OCI-LY1 (cell line): ENCODE measurements around the gene TMEM203.

Source experiments
- H2AFZ ChIP-seq: fragments of 200-600 bp; sonication (generic), shearing (Covaris generic); 2 replicates; pipeline ENCODE4 v1.6.0; 2014; ENCODE audit warnings: antibody characterized with exemption, mild to moderate bottlenecking, low read length
- H3F3A ChIP-seq: fragments of 200-600 bp; sonication (generic), shearing (Covaris generic); 2 replicates; pipeline ENCODE4 v1.6.0; 2014; ENCODE audit warnings: mild to moderate bottlenecking, antibody characterized with exemption, low read length, moderate library complexity; ENCODE audit not compliant: insufficient read depth
- H3K27ac ChIP-seq: fragments of 200-600 bp; sonication (generic); 2 replicates; pipeline ENCODE4 v1.5.1; 2014; ENCODE audit warnings: low read length, mixed run types, mild to moderate bottlenecking, low read depth; ENCODE audit not compliant: poor library complexity, severe bottlenecking
- H3K27me3 ChIP-seq: fragments of 200-600 bp; sonication (generic); 2 replicates; pipeline ENCODE4 v1.6.0; 2014; ENCODE audit warnings: antibody characterized with exemption, mild to moderate bottlenecking, low read length, moderate library complexity; ENCODE audit not compliant: insufficient read depth
- H3K36me3 ChIP-seq: fragments of 200-600 bp; sonication (generic); 2 replicates; pipeline ENCODE4 v1.6.1; 2014; ENCODE audit warnings: mild to moderate bottlenecking, antibody characterized with exemption, low read length, moderate library complexity, mixed read lengths; ENCODE audit not compliant: insufficient read depth
- H3K4me1 ChIP-seq: fragments of 200-600 bp; sonication (generic); 2 replicates; pipeline ENCODE4 v1.5.1; 2014; ENCODE audit warnings: mild to moderate bottlenecking, low read length, moderate library complexity; ENCODE audit not compliant: insufficient read depth, severe bottlenecking
- H3K4me2 ChIP-seq: fragments of 200-600 bp; sonication (generic), shearing (Covaris generic); 2 replicates; pipeline ENCODE4 v1.6.1; 2014; ENCODE audit warnings: low read length
- H3K4me3 ChIP-seq: fragments of 200-600 bp; sonication (generic); 2 replicates; pipeline ENCODE4 v1.5.1; 2014; ENCODE audit warnings: low read length, low read depth, mild to moderate bottlenecking, mixed read lengths; ENCODE audit not compliant: poor library complexity, severe bottlenecking
- H3K79me2 ChIP-seq: fragments of 200-600 bp; shearing (Covaris generic); 2 replicates; pipeline ENCODE4 v1.6.1; 2016; ENCODE audit warnings: mixed run types, low read length, mixed read lengths; ENCODE audit not compliant: insufficient read depth
- H3K9ac ChIP-seq: fragments of 200-600 bp; sonication (generic), shearing (Covaris generic); 2 replicates; pipeline ENCODE4 v1.6.1; 2014; ENCODE audit warnings: mild to moderate bottlenecking, low read length, mixed read lengths
- H3K9me2 ChIP-seq: fragments of 200-600 bp; sonication (generic), shearing (Covaris generic); 2 replicates; pipeline ENCODE4 v1.6.1; 2014; ENCODE audit warnings: low read depth, mild to moderate bottlenecking, low read length, mixed read lengths
- H3K9me3 ChIP-seq: fragments of 200-600 bp; shearing (Covaris generic); 2 replicates; pipeline ENCODE4 v1.6.1; 2014; ENCODE audit warnings: low read length, mixed read lengths
- H4K20me1 ChIP-seq: fragments of 200-600 bp; sonication (generic), shearing (Covaris generic); 2 replicates; pipeline ENCODE4 v1.6.0; 2016; ENCODE audit warnings: mild to moderate bottlenecking, low read length; ENCODE audit not compliant: insufficient read depth
- EZH2 ChIP-seq: fragments of 200-600 bp; sonication (generic), shearing (Covaris generic); IDR thresholded peaks from 2 replicates; pipeline ENCODE4 v1.8.0; 2017; ENCODE audit warnings: borderline replicate concordance, mixed run types, mild to moderate bottlenecking, antibody characterized with exemption, low read length, moderate library complexity, mixed read lengths
- TF ChIP-seq, protein P1 (sequence below): fragments of 200-600 bp; sonication (generic), shearing (Covaris generic); IDR thresholded peaks from 2 replicates; pipeline ENCODE4 v1.5.1; 2017; ENCODE audit warnings: mild to moderate bottlenecking, antibody characterized with exemption, low read length, moderate library complexity, mixed read lengths

TMEM203 gene

DNA sequence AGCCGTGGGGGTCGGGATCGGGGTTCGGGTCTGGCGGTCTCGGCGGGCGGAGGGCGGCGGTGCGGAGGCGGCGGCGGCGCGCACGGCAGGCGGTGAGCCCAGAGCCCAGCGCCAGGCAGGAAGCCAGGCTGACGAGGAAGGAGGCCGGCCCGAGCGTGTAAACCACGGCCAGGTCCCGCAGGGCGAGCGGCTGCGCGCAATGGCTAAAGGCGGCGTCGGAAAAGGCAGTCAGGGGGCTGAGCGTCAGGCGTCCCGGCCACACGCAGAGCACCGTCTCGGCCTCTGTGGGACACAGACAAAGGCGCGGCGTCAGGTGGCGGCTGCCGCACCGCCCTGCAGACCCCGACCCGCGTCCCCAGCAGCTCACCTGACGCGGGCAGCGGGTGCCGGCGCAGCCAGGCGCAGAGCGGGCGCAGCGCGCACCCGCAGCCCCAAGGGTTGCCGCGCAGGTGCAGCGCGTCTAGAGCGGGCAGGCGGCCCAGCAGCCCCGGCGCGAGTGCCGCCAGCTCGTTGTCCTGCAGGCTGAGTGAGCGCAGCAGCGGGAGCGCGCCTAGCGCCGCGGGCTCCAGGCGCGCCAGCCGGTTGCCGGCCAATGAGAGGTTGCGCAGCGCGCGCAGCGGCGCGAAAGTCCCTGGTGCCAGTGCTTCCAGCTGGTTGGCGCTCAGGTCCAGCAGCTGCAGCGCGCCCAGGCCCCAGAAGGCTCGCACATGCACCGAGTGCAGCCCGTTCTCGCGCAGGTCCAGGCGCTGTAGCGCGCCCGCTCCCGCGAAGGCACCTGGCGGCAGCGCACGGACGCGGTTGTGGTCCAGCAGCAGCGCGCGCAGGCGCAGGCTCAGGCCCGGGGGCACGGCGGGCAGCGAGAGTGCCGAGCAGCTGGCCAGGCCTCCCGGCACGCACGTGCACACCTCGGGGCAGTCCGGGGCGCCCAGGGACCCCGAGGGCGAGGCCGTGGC, 36.3 kb downstream of the TMEM203 start:
- Histone ChIP-seq H2AFZ (no peak overlapping the region), H3K4me1 (peaks cover 11% of the 10 kb centered on the region), H4K20me1 (no peaks in the 10 kb centered on the region), H3F3A (no peaks in the 10 kb centered on the region), H3K9me3 (no peaks in the 10 kb centered on the region), H3K36me3 (no peaks in the 10 kb centered on the region), H3K9me2 (no peaks in the 10 kb centered on the region), H3K9ac (no peak overlapping the region; the same call in 1 of the 2 replicates), H3K27me3 (peaks cover 14% of the 10 kb centered on the region), H3K27ac (no peak overlapping the region), H3K4me2 (peak overlapping the region; percentile 43), H3K4me3 (peak overlapping the region; percentile 30), H3K79me2 (no peaks in the 10 kb centered on the region)
- no peak for TF ChIP-seq EZH2
- TF ChIP-seq, protein P1, sequence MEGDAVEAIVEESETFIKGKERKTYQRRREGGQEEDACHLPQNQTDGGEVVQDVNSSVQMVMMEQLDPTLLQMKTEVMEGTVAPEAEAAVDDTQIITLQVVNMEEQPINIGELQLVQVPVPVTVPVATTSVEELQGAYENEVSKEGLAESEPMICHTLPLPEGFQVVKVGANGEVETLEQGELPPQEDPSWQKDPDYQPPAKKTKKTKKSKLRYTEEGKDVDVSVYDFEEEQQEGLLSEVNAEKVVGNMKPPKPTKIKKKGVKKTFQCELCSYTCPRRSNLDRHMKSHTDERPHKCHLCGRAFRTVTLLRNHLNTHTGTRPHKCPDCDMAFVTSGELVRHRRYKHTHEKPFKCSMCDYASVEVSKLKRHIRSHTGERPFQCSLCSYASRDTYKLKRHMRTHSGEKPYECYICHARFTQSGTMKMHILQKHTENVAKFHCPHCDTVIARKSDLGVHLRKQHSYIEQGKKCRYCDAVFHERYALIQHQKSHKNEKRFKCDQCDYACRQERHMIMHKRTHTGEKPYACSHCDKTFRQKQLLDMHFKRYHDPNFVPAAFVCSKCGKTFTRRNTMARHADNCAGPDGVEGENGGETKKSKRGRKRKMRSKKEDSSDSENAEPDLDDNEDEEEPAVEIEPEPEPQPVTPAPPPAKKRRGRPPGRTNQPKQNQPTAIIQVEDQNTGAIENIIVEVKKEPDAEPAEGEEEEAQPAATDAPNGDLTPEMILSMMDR: no peak

DNA sequence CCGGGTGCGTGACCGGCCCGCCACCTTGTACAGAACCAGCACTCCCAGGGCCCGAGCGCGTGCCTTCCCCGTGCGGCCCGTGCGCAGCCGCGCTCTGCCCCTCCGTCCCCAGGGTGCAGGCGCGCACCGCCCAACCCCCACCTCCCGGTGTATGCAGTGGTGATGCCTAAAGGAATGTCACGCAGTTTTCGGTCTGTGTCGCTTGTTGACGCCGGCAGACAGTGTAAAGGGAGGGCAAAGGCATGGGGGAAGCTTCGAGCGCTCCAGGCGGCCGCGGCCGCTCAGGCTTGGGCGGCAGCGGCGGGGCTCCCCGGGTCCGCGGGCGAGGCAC, 36.9 kb downstream of the TMEM203 start:
- Histone ChIP-seq H3F3A (no peaks in the 10 kb centered on the region), H3K36me3 (no peaks in the 10 kb centered on the region), H3K4me1 (peaks cover 10% of the 10 kb centered on the region), H3K27me3 (peaks cover 14% of the 10 kb centered on the region), H2AFZ (no peak overlapping the region), H3K79me2 (no peaks in the 10 kb centered on the region), H3K9ac (no peak overlapping the region; the same call in 1 of the 2 replicates), H3K27ac (no peak overlapping the region), H3K4me2 (peak overlapping the region; percentile 43; the same call in 1 of the 2 replicates), H3K9me3 (no peaks in the 10 kb centered on the region), H3K4me3 (peak overlapping the region; percentile 30), H4K20me1 (no peaks in the 10 kb centered on the region), H3K9me2 (no peaks in the 10 kb centered on the region)
- TF ChIP-seq, protein P1: no peak
- TF ChIP-seq EZH2: no peak

DNA sequence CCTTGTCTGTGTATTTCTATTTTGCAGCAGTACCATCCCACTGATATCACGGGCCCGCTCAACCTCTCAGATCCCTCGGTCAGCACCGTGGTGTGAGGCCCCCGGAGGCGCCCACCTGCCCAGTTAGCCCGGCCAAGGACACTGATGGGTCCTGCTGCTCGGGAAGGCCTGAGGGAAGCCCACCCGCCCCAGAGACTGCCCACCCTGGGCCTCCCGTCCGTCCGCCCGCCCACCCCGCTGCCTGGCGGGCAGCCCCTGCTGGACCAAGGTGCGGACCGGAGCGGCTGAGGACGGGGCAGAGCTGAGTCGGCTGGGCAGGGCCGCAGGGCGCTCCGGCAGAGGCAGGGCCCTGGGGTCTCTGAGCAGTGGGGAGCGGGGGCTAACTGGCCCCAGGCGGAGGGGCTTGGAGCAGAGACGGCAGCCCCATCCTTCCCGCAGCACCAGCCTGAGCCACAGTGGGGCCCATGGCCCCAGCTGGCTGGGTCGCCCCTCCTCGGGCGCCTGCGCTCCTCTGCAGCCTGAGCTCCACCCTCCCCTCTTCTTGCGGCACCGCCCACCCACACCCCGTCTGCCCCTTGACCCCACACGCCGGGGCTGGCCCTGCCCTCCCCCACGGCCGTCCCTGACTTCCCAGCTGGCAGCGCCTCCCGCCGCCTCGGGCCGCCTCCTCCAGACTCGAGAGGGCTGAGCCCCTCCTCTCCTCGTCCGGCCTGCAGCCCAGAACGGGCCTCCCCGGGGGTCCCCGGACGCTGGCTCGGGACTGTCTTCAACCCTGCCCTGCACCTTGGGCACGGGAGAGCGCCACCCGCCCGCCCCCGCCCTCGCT, 37.5 kb downstream of the TMEM203 start:
- no peak for TF ChIP-seq EZH2
- TF ChIP-seq, protein P1: no peak
- no peak overlapping the region for H2AFZ ChIP-seq
- H3K4me1 ChIP-seq: peaks cover 10% of the 10 kb centered on the region
- no peak overlapping the region for H3K4me3 ChIP-seq
- no peaks in the 10 kb centered on the region for H3K9me2 ChIP-seq
- no peaks in the 10 kb centered on the region for H3K36me3 ChIP-seq
- no peak overlapping the region for H3K27ac ChIP-seq
- H3K27me3 ChIP-seq: peaks cover 14% of the 10 kb centered on the region
- no peak overlapping the region for H3K9ac ChIP-seq
- H3F3A ChIP-seq: no peaks in the 10 kb centered on the region
- H3K4me2 ChIP-seq: no peak overlapping the region
- H4K20me1 ChIP-seq: no peaks in the 10 kb centered on the region
- no peaks in the 10 kb centered on the region for H3K79me2 ChIP-seq
- no peaks in the 10 kb centered on the region for H3K9me3 ChIP-seq
